HG03558 (cell line): Measurements from ENCODE around the gene NOTCH2.
"Not testable (repeated sequence)": the region's sequence is repeated elsewhere in the genome, so short reads cannot be mapped to it uniquely, and the experiment has no call there.

ENCODE experiments used
- ATAC-seq: cut with Tn5 transposase; IDR thresholded peaks from one replicate; pipeline ENCODE4 v1.9.1; 2021; ENCODE audit warnings: moderate number of reproducible peaks; ENCODE audit not compliant: unreplicated experiment; ENCODE audit errors: extremely low read depth

The NOTCH2 gene

DNA sequence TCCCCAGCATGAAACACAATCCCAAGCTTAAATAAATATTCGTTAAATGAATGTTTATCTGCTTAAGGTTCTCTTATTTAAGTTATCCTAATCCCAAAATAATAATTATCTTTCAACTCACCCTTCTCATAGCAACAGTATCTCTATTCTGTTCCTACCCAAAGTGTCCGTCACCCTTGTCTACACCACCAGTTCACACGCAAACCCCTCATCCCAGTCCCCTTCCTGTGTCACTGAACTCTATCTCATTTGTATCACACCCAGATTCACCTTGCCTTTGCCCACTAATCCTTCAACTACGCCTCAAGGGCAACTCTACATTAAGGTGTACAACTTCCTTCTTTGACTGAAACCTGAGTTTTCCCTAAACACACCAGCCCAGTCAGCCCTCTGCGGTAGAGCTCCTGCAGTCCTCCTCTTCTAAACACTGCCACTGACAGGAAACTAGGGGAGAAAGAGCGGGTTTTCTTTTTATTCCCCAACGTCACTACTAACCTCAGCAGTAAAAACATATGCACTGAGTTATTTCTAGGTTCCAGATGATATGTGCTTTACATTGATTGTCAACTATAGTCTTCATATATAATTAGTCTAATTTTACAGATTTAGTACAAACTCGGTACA, 92.2 kb downstream of the NOTCH2 start:
- not testable (repeated sequence) for ATAC-seq

DNA sequence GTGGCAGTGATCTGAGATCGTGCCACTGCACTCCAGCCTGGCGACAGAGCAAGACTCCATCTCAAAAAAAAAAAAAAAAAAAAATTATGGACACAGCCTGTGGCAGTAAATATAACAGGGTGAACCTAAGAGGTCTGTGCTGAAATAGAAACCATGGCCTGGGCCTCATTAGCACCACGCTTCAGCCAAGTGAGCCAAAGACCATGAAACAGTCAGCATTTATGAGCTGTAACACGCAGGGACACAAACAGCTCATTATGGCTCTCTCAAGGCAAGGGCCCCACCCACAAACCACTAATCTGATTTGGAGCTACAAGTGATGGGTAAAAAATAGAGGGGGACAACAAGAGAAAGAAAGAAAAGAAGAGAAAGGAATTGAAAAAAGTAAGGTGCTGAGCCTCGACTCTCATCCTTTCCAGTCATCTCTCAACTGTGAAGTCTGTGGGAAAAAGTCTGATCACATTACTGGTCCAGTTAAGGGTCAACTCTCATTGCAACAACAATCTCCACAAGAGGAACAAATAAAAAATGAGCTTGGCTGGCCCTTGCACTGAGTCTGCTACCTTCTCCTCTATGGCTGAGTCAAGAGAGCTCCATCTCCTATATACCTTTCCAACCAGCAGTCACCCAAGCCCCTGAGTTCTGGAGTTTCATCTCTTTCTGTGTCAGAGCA, 93.7 kb downstream of the NOTCH2 start:
- ATAC-seq: not testable (repeated sequence)

DNA sequence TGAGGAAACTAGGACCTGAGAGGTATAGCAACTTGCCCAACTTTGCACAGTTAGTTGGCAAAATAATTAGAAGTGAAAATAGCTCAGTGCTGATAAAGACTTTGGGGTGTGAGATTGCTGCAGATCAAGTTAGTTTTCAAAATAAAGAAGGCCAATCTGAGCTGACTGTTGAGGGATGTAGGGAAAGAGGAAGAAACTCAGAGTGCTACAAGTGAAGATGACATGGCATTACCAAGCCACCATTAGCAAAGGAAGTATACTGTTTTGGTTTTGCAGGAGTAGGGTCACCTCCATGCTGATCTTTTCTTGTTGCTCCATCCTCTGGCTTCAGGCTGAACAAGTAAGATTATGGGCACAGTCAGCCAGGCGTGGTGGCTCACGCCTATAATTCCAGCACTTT, 94.5 kb downstream of the NOTCH2 start:
- no peak for ATAC-seq

DNA sequence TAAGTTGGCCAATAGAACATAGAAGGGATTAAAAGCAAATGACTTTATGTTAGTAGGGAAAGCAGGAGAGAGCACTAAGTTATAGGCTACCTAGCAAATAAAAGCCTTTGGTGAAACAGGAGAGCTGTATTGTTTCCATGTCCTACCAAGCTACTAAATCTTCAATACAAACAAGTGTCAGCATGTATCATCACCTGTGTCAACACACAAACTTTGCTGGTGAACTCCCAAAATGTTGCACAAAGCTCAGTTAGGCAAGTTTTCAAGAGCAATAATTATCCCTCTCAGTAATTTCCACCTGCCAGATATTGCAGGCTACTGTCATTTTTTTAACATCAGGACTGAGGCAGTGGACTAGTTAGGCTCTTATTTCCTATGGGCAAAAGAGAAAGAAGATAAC, 95.4 kb downstream of the NOTCH2 start:
- no peak for ATAC-seq

DNA sequence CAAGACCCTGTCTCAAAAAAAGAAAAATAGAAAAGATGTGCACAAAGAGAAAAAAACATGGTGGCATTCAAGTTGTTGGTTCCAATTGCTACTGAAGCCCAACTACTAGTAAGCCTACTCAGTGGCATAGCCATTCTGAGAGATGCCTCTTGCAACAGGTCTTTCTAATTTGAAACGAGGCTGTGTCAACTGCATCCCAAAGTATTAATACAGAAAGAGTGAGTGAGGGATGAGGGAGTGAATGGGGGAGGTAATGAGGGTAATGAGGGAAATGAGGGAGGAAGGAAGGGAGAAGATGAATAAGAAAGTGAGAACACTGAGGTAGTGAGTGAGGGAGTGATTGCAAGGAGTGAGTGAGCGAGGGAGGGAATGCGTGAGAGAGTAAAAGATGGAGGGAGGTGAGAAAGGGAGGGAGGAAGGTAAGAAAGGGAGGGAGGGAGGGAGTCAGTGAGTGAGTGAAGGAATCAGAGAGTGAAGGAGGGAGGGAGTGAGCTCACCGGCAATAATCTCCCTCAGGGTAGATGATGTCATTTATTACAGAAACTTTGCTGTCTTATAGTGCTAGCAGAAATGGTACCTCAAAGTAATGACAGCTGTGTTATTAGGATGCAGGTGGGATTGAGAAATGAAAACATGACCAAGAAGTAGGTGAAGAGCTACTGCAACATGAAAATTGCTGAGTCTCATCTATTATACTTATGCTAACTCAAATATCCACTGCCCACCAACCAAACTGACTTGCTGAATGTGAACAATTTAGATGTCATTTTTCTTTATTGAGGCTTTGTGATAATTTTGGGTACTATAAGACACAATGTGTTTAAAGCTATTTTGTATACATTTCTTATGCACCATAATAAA, 97.5 kb downstream of the NOTCH2 start:
- no peak for ATAC-seq

DNA sequence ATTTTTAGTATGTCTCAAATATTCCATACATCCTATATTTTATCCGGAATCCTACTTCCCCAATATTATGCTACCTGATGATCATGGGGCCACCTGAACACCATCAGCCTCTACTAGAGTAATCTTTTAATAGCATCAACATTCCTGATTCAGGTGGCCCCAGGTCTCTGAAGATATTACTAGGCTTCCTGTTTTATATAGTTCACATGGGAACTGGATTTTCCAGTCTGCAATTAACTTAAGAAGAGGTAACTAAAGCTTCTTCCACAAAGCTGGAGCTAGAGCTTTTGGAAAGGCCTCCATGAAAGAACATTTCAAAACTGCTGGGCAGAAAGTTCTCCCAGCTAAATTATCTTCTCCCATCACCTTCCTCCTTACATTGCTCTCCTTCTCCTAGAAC, 100.9 kb downstream of the NOTCH2 start:
- no peak for ATAC-seq

DNA sequence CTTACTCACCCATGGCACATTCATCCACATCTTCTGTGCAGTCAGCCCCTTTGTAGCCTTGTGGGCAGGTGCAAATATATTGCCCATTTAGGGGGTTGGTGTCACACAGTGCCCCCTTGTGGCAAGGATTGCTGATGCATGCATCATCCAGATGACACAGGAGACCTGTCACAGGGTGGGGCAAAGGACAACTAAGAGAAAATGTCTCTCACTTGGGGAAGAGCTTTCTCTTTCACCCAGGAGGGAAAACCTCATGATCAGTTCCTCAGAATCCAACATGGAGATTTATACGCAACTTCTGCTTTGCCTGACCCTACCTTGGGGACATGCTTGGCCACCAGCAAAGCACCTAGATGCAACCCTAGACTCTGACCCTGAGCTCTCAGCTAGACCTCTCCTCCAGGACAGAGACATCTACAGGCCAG, 101.4 kb downstream of the NOTCH2 start:
- no peak for ATAC-seq

DNA sequence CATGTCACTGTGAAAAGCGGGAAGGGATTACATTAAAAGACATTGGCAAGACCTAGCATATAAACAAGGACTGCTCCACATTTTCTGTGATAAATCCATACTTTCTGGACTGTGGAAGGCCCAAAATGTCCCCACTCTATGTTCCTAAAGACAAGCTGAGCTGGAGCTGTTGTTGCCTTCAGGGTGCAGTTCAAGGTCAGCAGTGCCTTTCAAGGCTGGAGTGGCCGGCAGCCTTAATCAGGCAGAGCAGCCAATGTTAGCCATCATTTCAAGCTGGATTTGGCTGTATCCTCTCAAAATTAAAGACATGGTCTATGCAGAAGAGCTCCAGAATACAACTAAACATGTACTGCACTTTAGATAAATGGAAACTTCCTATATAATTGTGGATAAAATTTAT, 102.8 kb downstream of the NOTCH2 start:
- ATAC-seq: no peak

DNA sequence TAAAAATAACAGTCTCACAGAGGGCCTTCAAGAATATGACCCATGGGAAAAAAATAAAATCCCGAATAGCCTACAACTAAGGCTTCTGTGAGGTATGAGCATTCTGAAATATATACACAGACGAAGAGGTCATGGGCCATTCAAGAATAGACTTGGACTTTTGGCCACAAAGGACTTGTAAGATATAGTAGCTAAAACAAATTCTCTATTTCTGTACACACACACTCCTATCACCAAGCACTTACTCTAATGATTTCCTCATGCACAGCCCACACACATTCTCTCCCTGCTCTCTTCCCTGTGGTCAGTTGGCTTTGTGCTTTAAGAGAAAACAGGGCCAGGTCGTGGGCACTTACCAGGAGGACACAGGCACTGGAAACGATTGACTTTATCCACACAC, 103.4 kb downstream of the NOTCH2 start:
- ATAC-seq: no peak

DNA sequence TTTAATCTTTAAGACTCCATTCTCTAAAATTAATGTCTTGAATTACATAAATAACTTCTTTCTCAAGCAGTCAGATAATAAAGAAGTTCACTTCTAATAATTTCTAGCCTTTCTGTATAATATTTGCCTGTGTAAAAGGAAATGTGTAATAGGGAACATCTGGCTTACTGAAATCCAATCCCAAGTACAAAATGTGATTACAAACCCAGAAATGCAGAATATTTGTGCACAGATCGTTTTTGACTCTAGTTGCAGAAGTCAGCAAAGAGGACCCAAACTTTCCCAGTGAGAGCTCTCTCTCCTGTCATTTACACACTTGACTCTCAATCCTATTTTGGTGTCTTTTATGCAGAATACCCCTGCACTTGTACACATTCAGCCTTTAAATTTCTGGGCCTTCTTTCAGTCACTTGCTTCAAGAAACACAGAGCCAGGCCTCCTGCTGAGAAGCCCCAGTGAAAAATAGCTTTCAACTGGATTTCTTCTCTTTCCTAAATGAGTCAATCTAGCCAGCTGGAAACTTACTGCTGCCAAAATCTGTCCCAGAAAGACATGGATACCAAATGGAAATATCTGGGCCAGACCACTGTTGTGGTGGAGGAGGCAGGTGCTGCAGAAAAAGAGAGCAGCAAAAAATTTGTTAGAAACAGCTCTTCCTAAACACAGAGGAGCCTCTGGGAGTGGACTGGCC, 104.6 kb downstream of the NOTCH2 start:
- no peak for ATAC-seq

DNA sequence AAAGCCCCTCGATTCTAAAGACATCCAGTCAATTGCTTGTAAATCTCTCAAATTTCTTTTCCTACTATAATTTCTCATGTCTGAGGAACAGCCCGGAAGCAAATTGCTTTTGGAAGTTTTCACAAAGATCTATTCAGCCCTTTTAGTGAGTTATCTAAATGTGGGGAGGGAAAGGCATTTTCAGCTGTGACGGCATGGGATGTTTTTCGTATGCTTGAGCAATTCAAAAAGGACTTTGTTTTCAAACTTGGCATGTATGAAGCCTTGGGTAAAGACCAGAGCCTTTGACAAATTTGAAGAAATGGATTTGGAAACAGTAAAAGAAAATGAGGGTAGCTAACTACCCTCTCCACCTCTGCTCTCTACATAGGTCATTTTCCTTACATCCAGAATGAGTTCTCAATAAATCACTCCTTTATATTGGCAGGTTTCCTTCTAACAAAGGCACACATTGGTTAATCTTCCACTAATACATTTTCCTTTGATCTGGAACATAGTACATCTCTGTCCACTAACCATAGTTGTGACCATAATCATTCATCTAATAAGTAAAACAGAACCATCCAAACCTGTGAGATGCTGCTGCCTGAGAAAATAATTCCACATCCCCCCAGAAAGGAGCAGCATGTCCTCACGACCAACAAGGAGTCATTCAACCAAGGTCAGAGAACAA, 107.0 kb downstream of the NOTCH2 start:
- no peak for ATAC-seq

DNA sequence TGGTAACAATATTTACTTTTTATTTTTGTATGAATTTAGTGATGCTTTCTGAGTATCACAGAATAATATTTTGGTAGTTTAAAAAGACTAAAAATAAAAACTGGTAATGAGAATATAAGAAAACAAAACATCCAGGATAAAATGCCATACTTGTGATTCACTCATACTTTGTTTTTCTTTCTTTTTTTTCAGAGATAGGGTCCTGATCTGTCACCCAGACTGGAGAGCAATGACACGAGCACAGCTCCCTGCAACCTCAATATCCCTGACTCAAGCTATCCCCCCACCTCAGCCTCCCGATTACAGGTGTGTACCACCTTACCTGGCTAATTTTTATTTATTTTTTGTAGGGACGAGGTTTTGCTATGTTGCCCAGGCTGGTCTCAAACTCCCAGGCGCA, 109.0 kb downstream of the NOTCH2 start:
- ATAC-seq: no peak

DNA sequence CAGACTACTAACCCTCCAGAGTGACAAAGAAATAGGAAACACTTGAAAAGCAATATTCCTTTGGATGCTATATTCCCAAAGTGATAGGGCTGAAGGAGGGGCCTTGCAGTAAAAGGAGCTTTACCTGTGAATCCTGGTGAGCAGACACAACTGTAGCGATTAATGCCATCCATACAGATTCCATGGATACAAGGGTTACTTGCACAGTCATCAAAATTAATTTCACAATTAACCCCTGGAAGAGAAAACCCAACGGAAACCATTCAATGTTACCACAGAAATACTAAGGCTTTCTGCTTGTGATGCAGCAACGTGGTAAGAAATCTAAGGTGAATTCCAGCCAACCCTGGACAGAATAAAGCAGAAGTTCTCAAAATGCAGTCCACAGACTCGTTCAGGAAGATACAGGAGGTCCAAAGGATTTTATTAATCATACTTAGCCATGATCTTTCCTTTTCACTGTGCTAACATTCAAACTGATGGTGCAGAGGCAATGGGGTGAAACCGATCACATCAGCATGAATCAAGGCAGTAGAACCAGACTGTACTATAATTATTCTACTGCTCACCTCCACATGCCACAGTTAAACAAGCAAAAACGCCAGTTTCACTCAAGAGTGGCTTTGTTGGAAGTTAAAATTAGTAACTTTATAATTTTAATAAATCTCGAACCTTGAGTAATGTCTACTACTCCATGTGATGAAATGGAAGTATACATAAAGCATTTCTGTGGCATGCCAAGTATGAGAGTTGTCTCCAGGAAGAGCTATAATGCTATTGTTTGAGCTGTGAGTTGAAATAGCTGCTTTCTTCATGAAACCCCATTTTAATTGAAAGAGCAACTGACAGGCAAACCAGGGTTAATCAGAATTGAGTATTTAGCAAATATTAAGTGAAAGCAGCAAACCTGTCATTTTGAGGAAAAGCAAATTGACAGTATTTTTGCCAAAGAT, 109.9 kb downstream of the NOTCH2 start:
- ATAC-seq: no peak

DNA sequence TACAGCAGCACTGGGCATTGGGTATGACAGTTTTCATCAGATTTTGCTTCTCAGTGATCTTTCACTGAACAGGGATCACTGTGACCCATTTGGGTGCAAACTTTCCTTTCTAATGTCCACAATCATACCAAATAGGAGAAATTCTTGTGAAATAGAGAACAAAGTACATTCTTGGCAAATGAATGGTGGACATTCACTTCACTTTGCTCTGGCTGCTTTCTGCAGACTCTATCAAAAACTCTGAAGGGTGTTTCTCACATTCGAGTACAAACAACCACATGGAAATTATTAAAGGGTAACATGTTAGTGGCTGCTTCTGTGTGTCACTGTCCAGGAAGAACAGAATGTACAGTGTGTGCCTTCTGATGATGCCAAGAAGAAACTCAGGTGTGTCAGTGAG, 111.2 kb downstream of the NOTCH2 start:
- no peak for ATAC-seq

DNA sequence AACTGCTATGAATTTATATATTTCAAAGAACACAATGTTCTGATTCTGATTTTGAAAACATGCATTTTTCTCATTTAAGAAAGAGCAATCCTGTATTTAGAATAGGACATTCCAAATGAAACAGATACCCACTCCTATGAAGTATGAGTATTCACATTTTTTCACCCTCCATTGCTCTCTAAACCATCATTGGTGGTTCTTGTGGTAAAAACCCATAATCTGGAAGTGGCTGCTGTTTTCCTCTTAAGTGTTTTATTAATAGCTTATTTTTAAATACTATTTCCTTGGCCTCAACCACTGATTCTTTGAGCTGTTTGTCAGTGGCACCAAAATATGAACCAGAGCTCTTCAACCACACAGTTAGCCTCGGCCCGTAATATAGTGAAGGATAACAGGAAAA, 113.2 kb downstream of the NOTCH2 start:
- ATAC-seq: no peak

DNA sequence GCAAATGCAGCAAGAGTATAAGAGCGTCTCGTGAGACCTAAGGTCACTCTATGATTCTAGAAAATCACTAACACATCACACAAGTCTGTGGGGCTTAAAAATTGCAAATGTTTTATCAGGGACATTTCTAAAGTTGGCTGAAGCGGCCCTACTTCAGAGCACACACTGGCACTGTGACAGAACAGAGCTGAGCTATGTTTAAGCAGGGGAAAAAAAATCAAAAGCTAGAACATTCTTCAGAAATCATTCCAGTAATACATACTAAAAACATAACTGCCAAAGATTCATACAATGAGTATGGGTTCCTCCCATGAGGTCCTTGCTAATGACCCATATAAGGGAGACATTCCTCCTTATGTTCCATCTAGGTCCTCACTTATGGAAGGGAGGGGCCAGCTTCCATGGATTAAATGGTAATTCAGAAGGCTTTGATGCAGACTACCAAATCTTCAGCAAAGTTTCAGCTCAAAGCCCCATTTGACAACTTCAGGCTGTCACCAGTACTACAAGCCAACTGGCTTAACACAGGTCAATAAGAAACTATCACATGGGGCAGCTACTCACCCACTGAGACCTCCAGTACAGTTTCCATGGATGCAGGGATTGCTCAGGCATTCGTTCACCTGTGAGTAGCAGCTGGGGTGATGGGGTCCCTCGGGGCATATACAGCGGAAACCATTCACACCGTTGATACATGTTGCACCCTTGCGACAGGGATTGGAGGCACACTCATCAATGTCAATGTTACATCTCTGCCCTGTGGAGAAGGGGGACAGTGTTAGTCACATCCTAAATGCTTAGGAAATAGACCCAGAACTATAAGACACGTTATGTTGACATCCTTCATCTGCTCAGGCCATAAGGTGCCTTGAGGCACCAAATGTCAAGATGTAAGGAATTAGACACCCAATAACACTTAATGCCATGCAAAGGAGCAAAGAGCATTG, 114.7 kb downstream of the NOTCH2 start:
- no peak for ATAC-seq

DNA sequence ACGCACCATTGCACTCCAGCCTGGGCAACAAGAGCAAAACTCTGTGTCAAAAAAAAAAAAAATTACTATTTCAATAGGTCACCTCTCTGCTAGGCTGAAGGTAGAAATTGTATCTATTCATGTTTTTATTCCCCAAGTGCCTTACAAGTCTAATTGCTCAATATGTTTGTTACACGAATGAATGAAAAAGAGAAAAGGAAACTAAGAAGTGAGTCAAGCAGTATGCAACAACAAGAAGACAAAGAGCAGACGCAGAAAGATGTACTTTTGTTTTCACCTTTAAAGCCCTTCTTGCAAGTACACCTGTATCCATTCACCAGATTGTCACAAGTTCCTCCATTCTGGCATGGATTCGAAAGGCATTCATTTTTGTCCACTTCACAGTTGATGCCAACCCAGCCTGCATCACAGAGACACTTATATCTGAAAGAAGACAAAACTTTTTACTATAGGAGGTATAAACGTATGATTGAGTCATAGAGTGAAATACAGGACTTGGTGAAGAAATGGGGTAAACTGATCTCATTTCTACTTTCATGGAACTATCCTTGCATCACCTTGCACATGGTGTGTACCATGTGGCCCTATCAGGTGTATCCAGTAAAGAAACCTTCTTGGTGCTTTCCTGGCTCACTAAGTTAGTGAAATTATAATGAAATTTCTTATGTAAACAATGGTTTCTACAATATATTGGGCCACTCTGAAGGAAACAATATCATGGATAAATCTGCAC, 116.0 kb downstream of the NOTCH2 start:
- no peak for ATAC-seq
